ENCODE results near the gene ASB17.
"Not testable (repeated sequence)": the region's sequence is repeated elsewhere in the genome, so short reads cannot be mapped to it uniquely, and the experiment has no call there.

The ASB17 gene

GRCh38 chr1:75954586-75954985, 22.4 kb upstream of the ASB17 start:
- DNase-seq (ENCODE audit: extremely low read depth, low read depth): no peak
- TF ChIP-seq CTCF (IDR thresholded peaks at IDR 0.05; ENCODE audit: low read depth, low read length): no peak

- no peak for DNase-seq (ENCODE audit: extremely low read depth, low read depth)
Measured at GRCh38 chr1:75953461-75953860, 21.3 kb upstream of the ASB17 start.

GRCh38 chr1:75952016-75952415, 19.8 kb upstream of the ASB17 start:
- TF ChIP-seq CTCF (IDR thresholded peaks at IDR 0.05; ENCODE audit: low read depth, low read length): no peak
- DNase-seq (ENCODE audit: extremely low read depth, low read depth): no peak

More at GRCh38 chr1:75953461-75953860, 21.3 kb upstream of the ASB17 start:
- no peak for TF ChIP-seq CTCF (IDR thresholded peaks at IDR 0.05; ENCODE audit: low read depth, low read length)

GRCh38 chr1:75950176-75950575, 18.0 kb upstream of the ASB17 start:
- TF ChIP-seq CTCF (IDR thresholded peaks at IDR 0.05; ENCODE audit: low read depth, low read length): no peak
- DNase-seq (ENCODE audit: extremely low read depth, low read depth): no peak

GRCh38 chr1:75943037-75943436, 10.8 kb upstream of the ASB17 start:
- not testable (repeated sequence) for DNase-seq (ENCODE audit: extremely low read depth, low read depth)

- TF ChIP-seq CTCF (IDR thresholded peaks at IDR 0.05; ENCODE audit: low read depth, low read length): no peak
- DNase-seq (ENCODE audit: extremely low read depth, low read depth): no peak
Measured at GRCh38 chr1:75937034-75937433, 4.8 kb upstream of the ASB17 start.

- no peak for DNase-seq (ENCODE audit: extremely low read depth, low read depth)
- TF ChIP-seq CTCF (IDR thresholded peaks at IDR 0.05; ENCODE audit: low read depth, low read length): no peak
Measured at GRCh38 chr1:75922698-75923097, 9.5 kb downstream of the ASB17 start.

GRCh38 chr1:75916834-75917233, 15.4 kb downstream of the ASB17 start:
- TF ChIP-seq CTCF (IDR thresholded peaks at IDR 0.05; ENCODE audit: low read depth, low read length): no peak
- DNase-seq (ENCODE audit: extremely low read depth, low read depth): no peak
